ENCODE results near the gene HDAC1. TPM values are rescaled to one million over a fixed set of nuclear protein-coding genes. Genes with fewer than 3 reads are reported as not detected.
A peak's percentile ranks its signal among the peaks of the same experiment; 100 is the strongest.

Gene HDAC1
- total and polyA plus RNA-seq, 2 of the 13 experiments (the other 11 are each of a cell fraction or from before 2014, with no cell fraction given), result 93.5 to 189 TPM

GRCh38 chr1:32291708-32292538 is at the start of gene HDAC1 (continued):
- peak; percentile 66 for TF ChIP-seq PHF20 (CRISPR knock-in tag; IDR thresholded peaks at IDR 0.05)
- peak; percentile 40; the same call in 1 of the 2 replicates for TF ChIP-seq ZNF232 (CRISPR knock-in tag; IDR thresholded peaks at IDR 0.05; ENCODE audit: borderline replicate concordance)
- 0 out of 2 replicates have a peak, but pooled peaks have one; percentile 7 for TF ChIP-seq ZNF720 (CRISPR knock-in tag; IDR thresholded peaks at IDR 0.05)
- TF ChIP-seq RAD51 (IDR thresholded peaks at IDR 0.05; ENCODE audit: borderline replicate concordance), result no peak
- TF ChIP-seq ZSCAN31 (CRISPR knock-in tag; IDR thresholded peaks at IDR 0.05; ENCODE audit: low read depth), result 0 out of 2 replicates have a peak, but pooled peaks have one; percentile 46
- TF ChIP-seq FOXO1 (CRISPR knock-in tag; IDR thresholded peaks at IDR 0.05), result 0 out of 2 replicates have a peak, but pooled peaks have one; percentile 1
- TF ChIP-seq ETV5 (CRISPR knock-in tag; IDR thresholded peaks at IDR 0.05; ENCODE audit: borderline replicate concordance), result peak; percentile 73; the same call in 1 of the 2 replicates
- TF ChIP-seq, protein P1, sequence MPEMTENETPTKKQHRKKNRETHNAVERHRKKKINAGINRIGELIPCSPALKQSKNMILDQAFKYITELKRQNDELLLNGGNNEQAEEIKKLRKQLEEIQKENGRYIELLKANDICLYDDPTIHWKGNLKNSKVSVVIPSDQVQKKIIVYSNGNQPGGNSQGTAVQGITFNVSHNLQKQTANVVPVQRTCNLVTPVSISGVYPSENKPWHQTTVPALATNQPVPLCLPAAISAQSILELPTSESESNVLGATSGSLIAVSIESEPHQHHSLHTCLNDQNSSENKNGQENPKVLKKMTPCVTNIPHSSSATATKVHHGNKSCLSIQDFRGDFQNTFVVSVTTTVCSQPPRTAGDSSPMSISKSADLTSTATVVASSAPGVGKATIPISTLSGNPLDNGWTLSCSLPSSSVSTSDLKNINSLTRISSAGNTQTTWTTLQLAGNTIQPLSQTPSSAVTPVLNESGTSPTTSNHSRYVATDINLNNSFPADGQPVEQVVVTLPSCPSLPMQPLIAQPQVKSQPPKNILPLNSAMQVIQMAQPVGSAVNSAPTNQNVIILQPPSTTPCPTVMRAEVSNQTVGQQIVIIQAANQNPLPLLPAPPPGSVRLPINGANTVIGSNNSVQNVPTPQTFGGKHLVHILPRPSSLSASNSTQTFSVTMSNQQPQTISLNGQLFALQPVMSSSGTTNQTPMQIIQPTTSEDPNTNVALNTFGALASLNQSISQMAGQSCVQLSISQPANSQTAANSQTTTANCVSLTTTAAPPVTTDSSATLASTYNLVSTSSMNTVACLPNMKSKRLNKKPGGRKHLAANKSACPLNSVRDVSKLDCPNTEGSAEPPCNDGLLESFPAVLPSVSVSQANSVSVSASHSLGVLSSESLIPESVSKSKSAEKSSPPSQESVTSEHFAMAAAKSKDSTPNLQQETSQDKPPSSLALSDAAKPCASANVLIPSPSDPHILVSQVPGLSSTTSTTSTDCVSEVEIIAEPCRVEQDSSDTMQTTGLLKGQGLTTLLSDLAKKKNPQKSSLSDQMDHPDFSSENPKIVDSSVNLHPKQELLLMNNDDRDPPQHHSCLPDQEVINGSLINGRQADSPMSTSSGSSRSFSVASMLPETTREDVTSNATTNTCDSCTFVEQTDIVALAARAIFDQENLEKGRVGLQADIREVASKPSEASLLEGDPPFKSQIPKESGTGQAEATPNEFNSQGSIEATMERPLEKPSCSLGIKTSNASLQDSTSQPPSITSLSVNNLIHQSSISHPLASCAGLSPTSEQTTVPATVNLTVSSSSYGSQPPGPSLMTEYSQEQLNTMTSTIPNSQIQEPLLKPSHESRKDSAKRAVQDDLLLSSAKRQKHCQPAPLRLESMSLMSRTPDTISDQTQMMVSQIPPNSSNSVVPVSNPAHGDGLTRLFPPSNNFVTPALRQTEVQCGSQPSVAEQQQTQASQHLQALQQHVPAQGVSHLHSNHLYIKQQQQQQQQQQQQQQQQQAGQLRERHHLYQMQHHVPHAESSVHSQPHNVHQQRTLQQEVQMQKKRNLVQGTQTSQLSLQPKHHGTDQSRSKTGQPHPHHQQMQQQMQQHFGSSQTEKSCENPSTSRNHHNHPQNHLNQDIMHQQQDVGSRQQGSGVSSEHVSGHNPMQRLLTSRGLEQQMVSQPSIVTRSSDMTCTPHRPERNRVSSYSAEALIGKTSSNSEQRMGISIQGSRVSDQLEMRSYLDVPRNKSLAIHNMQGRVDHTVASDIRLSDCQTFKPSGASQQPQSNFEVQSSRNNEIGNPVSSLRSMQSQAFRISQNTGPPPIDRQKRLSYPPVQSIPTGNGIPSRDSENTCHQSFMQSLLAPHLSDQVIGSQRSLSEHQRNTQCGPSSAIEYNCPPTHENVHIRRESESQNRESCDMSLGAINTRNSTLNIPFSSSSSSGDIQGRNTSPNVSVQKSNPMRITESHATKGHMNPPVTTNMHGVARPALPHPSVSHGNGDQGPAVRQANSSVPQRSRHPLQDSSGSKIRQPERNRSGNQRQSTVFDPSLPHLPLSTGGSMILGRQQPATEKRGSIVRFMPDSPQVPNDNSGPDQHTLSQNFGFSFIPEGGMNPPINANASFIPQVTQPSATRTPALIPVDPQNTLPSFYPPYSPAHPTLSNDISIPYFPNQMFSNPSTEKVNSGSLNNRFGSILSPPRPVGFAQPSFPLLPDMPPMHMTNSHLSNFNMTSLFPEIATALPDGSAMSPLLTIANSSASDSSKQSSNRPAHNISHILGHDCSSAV (CRISPR knock-in tag; IDR thresholded peaks at IDR 0.05; ENCODE audit: borderline replicate concordance), result no peak
- TF ChIP-seq ZNF746 (CRISPR knock-in tag; IDR thresholded peaks at IDR 0.05), result peak; percentile 57
- TF ChIP-seq KLF9 (CRISPR knock-in tag; IDR thresholded peaks at IDR 0.05; ENCODE audit: low read depth), result no peak
- no peak for TF ChIP-seq NONO (IDR thresholded peaks at IDR 0.05)
- peak; percentile 74 for TF ChIP-seq NONO (CRISPR knock-in tag; conservative IDR thresholded peaks at IDR 0.05)
- peak; percentile 22; the same call in 1 of the 2 replicates for TF ChIP-seq NR2F6 (IDR thresholded peaks at IDR 0.05)
- no peak; the same call in 1 of the 2 replicates for TF ChIP-seq NR2F6 (CRISPR knock-in tag; IDR thresholded peaks at IDR 0.05)
- no peak for TF ChIP-seq GATAD1 (CRISPR knock-in tag; IDR thresholded peaks at IDR 0.05)
- no peak for TF ChIP-seq DNMT1 (CRISPR knock-in tag; IDR thresholded peaks at IDR 0.05)
- 0 out of 2 replicates have a peak, but pooled peaks have one; percentile 31 for TF ChIP-seq TMF1 (CRISPR knock-in tag; IDR thresholded peaks at IDR 0.05; ENCODE audit: low read depth)
- TF ChIP-seq PTBP1 (IDR thresholded peaks at IDR 0.05; ENCODE audit: low read depth, low read length, poor library complexity, severe bottlenecking), result peak; percentile 93
- no peak for TF ChIP-seq THYN1 (CRISPR knock-in tag; IDR thresholded peaks at IDR 0.05; ENCODE audit: borderline replicate concordance, low read depth)
- TF ChIP-seq ISL2 (CRISPR knock-in tag; IDR thresholded peaks at IDR 0.05), result 0 out of 2 replicates have a peak, but pooled peaks have one; percentile 13
- peak; percentile 53; the same call in 1 of the 2 replicates for TF ChIP-seq ZBTB33 (CRISPR knock-in tag; IDR thresholded peaks at IDR 0.05)

Measured in HepG2 (cell line).